Heart left ventricle (tissue), 16 donors: ENCODE data around the gene FYN. TPM values are rescaled to one million over a fixed set of nuclear protein-coding genes. Genes with fewer than 3 reads are reported as not detected.
A peak's percentile ranks its signal among the peaks of the same experiment; 100 is the strongest.

Source experiments
- ATAC-seq, 4 donors: fragments of 200-7000 bp; cut with Tn5 transposase; one replicate each; pipeline ENCODE4 v1.9.1; 2020 to 2022; ENCODE audit warnings: moderate library complexity in 4 of 4, mild to moderate bottlenecking in 3 of 4, moderate number of reproducible peaks in 1 of 4
- DNase-seq, 5 donors: peaks; one replicate each; pipeline ENCODE4 v3.0.0-alpha.2; 2020
- H3K27ac ChIP-seq, 12 donors: fragments of 200-600 bp; sonication (generic) in 4 of 12; one replicate each; pipeline versions ENCODE4 v1.5.0 to v1.8.0; 2016 to 2022; ENCODE audit warnings: mild to moderate bottlenecking in 2 of 12
- H3K27me3 ChIP-seq, 9 donors: fragments of 200-600 bp; sonication (generic) in 2 of 9; one replicate each; pipeline versions ENCODE4 v1.5.1 to v1.8.0; 2016 to 2022; ENCODE audit warnings: mild to moderate bottlenecking in 3 of 9
- H3K36me3 ChIP-seq, 9 donors: fragments of 200-600 bp; sonication (generic) in 2 of 9; one replicate each; pipeline versions ENCODE4 v1.5.0 to v1.8.0; 2018 to 2022; ENCODE audit warnings: mild to moderate bottlenecking in 2 of 9
- H3K4me1 ChIP-seq, 12 donors: fragments of 200-600 bp; sonication (generic) in 4 of 12; one replicate each; pipeline versions ENCODE4 v1.5.0 to v1.8.0; 2016 to 2022; ENCODE audit warnings: mild to moderate bottlenecking in 3 of 12
- H3K4me3 ChIP-seq, 12 donors: fragments of 200-600 bp; sonication (generic) in 4 of 12; one replicate each; pipeline versions ENCODE4 v1.5.0 to v1.8.0; 2017 to 2022; ENCODE audit warnings: mild to moderate bottlenecking in 9 of 12, moderate library complexity in 4 of 12
- H3K9me3 ChIP-seq, 12 donors: fragments of 200-600 bp; sonication (generic) in 4 of 12; one replicate each; pipeline versions ENCODE4 v1.5.0 to v1.8.0; 2016 to 2022; ENCODE audit warnings: mild to moderate bottlenecking in 1 of 12
- POLR2A ChIP-seq, 2 donors: fragments of 450-650 bp; IDR thresholded peaks; one replicate each; pipeline ENCODE4 v1.6.1; 2017; ENCODE audit warnings: antibody characterized with exemption in 2 of 2, mild to moderate bottlenecking in 2 of 2, moderate library complexity in 2 of 2
- WGBS, 4 donors: extraction: QIAGEN DNeasy Blood & Tissue Kit in 2 of 4; methylation state at CpG; one replicate each; pipeline versions ENCODE4 v1.1.5 to v1.1.7; 2013 to 2018; 5-methylcytosine and 5-hydroxymethylcytosine counted together
- intact Hi-C, 10 donors: fragments of 100-400 bp; cut with DNase I; formaldehyde crosslinking; loops; one replicate each; pipeline versions ENCODE4 v1.11.1 to v1.14.2; 2022
- polyA plus RNA-seq, 2 donors: library from polyadenylated mRNA; stranded (reverse); fragments of 200-250 nt; gene quantifications; one replicate each; pipeline ENCODE4 v1.2.3, GENCODE V29; 2013
- total RNA-seq, 9 donors: library from RNA; depleted of rRNA in 2 of 9; stranded (reverse); fragments of >200 nt in 2 of 9; fragmentation: NEBNext Ultra II Directional in 3 of 9; extraction: Animal tissue kit (Norgen Biotek cat#: 25700) in 3 of 9; gene quantifications; one replicate each; pipeline versions ENCODE4 v1.1.0 to v1.2.4, GENCODE V29; 2016 to 2023
- TF ChIP-seq, protein P1 (sequence below), 12 donors: fragments of 200-600 bp; sonication (generic) in 4 of 12; IDR thresholded peaks; one replicate each; pipeline versions ENCODE4 v1.5.0 to v1.8.0; 2018 to 2022; ENCODE audit warnings: antibody characterized with exemption in 12 of 12, mild to moderate bottlenecking in 5 of 12
- donor health status: ischemic (EF 13 %, LVEDD 7.1; RV severe dilation, severe dysfunction).
- donor health status: healthy with polysubstance abuse.
- donor health status: DM: no; HTN: yes; CAD: no.
- donor health status: DM: no; HTN: no; CAD: no.
- donor health status: ischemic (EF 25% LVEDD 6.9; RV normal size, moderate dysfunction).
- donor health status: ischemic (EF 25% LVEDD 5.7; RV mildly dilated, moderate dysfunction).
- donor health status: healthy.
- donor health status: DM: yes; HTN: yes; CAD: no.
- donor health status: ischemic (EF 35%, LVEDD 5.7; RV mildly dilated, moderate dysfunction).
- donor health status: nonischemic (EF 11% LVEDD 7.7; RV severe dilation, severe dysfunction).
- donor health status: DM: yes; HTN: yes; CAD: no.
- donor health status: PGD.
- donor health status: ischemic (EF 29% LVEDD 5.4; RV normal size, mild dysfunction).
- donor health status: nonischemic (EF 23%, LVEDD 6.1; RV moderate dilation, normal function).

Gene FYN
- total and polyA plus RNA-seq, 11 donors: 14.7 to 72.4 (median 52.3) TPM

DNA sequence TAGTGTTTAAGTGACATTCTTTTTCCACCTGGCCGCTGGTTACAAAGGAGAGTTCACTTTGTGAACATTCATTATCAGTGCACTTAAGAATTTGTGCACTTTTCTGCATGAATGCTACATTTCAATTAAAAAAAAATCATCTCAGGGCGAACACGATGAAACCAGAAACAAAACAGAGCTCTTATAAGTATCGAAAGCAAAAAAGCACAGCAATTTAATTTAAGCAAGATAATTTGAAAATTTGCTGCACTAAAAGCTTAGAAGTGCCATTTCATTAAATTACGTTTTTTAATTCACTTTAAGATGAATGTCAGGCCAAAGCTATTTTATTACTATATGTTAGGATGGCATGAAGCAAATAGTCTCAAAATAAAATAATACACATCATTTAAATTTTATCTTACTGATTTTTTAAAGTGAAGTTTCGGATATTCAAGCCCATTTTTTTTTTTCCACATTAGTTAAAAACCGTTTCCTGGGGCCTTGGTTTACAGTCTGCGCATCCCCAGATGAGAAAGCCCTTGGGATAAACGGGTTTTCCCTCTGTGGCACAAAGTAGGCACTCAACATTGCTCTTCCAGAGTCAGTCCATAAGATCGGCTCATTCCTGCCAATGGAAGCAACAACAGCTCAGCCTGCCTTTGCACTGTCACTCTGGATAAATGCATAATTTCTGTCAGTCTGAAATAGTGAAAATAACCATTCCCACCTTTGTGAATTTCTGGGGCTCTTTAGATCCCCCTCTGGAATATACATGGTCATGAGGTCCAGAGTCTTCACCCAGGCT lies 80.1 kb downstream of the FYN start:
- H3K4me1 ChIP-seq: peaks cover 0 to 64% (median 47%) of the 10 kb centered on the region in 12 donors
- H3K36me3 ChIP-seq: no peaks in the 10 kb centered on the region
- WGBS, 4 donors: 85 to 92% (median 89%) methylated on average over 10 of the region's 10 CpGs
- intact Hi-C loops: no loop called here
- H3K27ac ChIP-seq: peak overlapping the region in 1 of 12 donors; percentile 65
- ATAC-seq (no peak), DNase-seq (no peak)
- H3K4me3 ChIP-seq: peak overlapping the region in 1 of 12 donors; percentile 28
- no peak for TF ChIP-seq POLR2A (IDR thresholded peaks at IDR 0.05)
- TF ChIP-seq, protein P1, sequence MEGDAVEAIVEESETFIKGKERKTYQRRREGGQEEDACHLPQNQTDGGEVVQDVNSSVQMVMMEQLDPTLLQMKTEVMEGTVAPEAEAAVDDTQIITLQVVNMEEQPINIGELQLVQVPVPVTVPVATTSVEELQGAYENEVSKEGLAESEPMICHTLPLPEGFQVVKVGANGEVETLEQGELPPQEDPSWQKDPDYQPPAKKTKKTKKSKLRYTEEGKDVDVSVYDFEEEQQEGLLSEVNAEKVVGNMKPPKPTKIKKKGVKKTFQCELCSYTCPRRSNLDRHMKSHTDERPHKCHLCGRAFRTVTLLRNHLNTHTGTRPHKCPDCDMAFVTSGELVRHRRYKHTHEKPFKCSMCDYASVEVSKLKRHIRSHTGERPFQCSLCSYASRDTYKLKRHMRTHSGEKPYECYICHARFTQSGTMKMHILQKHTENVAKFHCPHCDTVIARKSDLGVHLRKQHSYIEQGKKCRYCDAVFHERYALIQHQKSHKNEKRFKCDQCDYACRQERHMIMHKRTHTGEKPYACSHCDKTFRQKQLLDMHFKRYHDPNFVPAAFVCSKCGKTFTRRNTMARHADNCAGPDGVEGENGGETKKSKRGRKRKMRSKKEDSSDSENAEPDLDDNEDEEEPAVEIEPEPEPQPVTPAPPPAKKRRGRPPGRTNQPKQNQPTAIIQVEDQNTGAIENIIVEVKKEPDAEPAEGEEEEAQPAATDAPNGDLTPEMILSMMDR (IDR thresholded peaks at IDR 0.05): no peak
- no peaks in the 10 kb centered on the region for H3K9me3 ChIP-seq
- no peaks in the 10 kb centered on the region for H3K27me3 ChIP-seq

- H3K9me3 ChIP-seq: no peaks in the 10 kb centered on the region
- DNase-seq (no peak), ATAC-seq (no peak)
- H3K4me1 ChIP-seq: peaks cover 0 to 64% (median 46%) of the 10 kb centered on the region in 12 donors
- H3K27ac ChIP-seq: no peak overlapping the region
- no peaks in the 10 kb centered on the region for H3K27me3 ChIP-seq
- peak overlapping the region in 1 of 12 donors; percentile 28 for H3K4me3 ChIP-seq
- TF ChIP-seq, protein P1 (IDR thresholded peaks at IDR 0.05): no peak
- TF ChIP-seq POLR2A (IDR thresholded peaks at IDR 0.05): no peak
- H3K36me3 ChIP-seq: no peaks in the 10 kb centered on the region
- 82 to 88% (median 84%) methylated on average over 2 of the region's 2 CpGs for WGBS, 4 donors
- intact Hi-C loops: no loop called here
Measured at GRCh38 chr6:111792241-111792640, 81.0 kb downstream of the FYN start.

- peak overlapping the region in 1 of 12 donors; percentile 3 for H3K27ac ChIP-seq
- no peaks in the 10 kb centered on the region for H3K27me3 ChIP-seq
- WGBS, 4 donors: 15 to 29% (median 23%) methylated on average over 2 of the region's 2 CpGs
- H3K9me3 ChIP-seq: no peaks in the 10 kb centered on the region
- H3K36me3 ChIP-seq: no peaks in the 10 kb centered on the region
- DNase-seq (no peak), ATAC-seq (peak in 3 of 4 donors; percentile 29 to 46 (median 34))
- no peak overlapping the region for H3K4me3 ChIP-seq
- intact Hi-C loops: no loop called here
- H3K4me1 ChIP-seq: peaks cover 0 to 64% (median 46%) of the 10 kb centered on the region in 12 donors
- TF ChIP-seq POLR2A (IDR thresholded peaks at IDR 0.05): no peak
- TF ChIP-seq, protein P1 (IDR thresholded peaks at IDR 0.05): no peak
Measured at GRCh38 chr6:111791415-111791814, 81.8 kb downstream of the FYN start.

GRCh38 chr6:111789598-111789997 lies 83.7 kb downstream of the FYN start:
- peak in 2 of 5 donors; percentile 45 to 60 for DNase-seq
- Histone ChIP-seq H3K27me3 (no peaks in the 10 kb centered on the region), H3K27ac (peak overlapping the region in 6 of 12 donors; percentile 5 to 41 (median 20)), H3K36me3 (no peaks in the 10 kb centered on the region), H3K4me3 (no peak overlapping the region), H3K9me3 (no peaks in the 10 kb centered on the region), H3K4me1 (peaks cover 6 to 66% (median 51%) of the 10 kb centered on the region in 12 donors)
- peak; percentile 79 to 90 (median 84) for ATAC-seq
- no peak for TF ChIP-seq POLR2A (IDR thresholded peaks at IDR 0.05)
- TF ChIP-seq, protein P1 (IDR thresholded peaks at IDR 0.05): no peak
- intact Hi-C loops: loop anchor here in 2 of 10 donors (10.0 kb wide), 2 partner anchors 65 to 85 kb away; partner anchors contain the start of gene FYN (in 1 of the 2)
- 59 to 72% (median 66%) methylated on average over 4 of the region's 4 CpGs for WGBS, 4 donors
